Muscle layer of colon (tissue), 2 donors: ENCODE data around the gene CHSY1.

Experiments used
- H3K27ac ChIP-seq: one replicate; pipeline ENCODE4 v1.7.0; 2013; ENCODE audit warnings: low read depth, mild to moderate bottlenecking, low read length, moderate library complexity
- H3K27me3 ChIP-seq, 2 donors: one replicate each; pipeline ENCODE4 v1.7.0; 2013; ENCODE audit warnings: low read length in 2 of 2, mild to moderate bottlenecking in 2 of 2; ENCODE audit not compliant: insufficient read depth in 2 of 2, control insufficient read depth in 1 of 2
- H3K36me3 ChIP-seq: one replicate; pipeline ENCODE4 v1.7.0; 2013; ENCODE audit warnings: mild to moderate bottlenecking, low read length; ENCODE audit not compliant: insufficient read depth
- H3K4me1 ChIP-seq: one replicate; pipeline ENCODE4 v1.7.0; 2013; ENCODE audit warnings: mild to moderate bottlenecking, low read length; ENCODE audit not compliant: insufficient read depth
- H3K4me3 ChIP-seq, 2 donors: one replicate each; pipeline ENCODE4 v1.7.0; 2013; ENCODE audit warnings: low read length in 2 of 2, low read depth in 1 of 2, mild to moderate bottlenecking in 1 of 2, moderate library complexity in 1 of 2
- H3K9ac ChIP-seq: one replicate; pipeline ENCODE4 v1.7.0; 2013; ENCODE audit warnings: low read length
- H3K9me3 ChIP-seq: one replicate; pipeline ENCODE4 v1.7.0; 2013; ENCODE audit warnings: mild to moderate bottlenecking, low read length
- donor health status: abdominal sarcoma.
- donor health status: Adenocarcinoma of cecum.

Gene CHSY1

DNA sequence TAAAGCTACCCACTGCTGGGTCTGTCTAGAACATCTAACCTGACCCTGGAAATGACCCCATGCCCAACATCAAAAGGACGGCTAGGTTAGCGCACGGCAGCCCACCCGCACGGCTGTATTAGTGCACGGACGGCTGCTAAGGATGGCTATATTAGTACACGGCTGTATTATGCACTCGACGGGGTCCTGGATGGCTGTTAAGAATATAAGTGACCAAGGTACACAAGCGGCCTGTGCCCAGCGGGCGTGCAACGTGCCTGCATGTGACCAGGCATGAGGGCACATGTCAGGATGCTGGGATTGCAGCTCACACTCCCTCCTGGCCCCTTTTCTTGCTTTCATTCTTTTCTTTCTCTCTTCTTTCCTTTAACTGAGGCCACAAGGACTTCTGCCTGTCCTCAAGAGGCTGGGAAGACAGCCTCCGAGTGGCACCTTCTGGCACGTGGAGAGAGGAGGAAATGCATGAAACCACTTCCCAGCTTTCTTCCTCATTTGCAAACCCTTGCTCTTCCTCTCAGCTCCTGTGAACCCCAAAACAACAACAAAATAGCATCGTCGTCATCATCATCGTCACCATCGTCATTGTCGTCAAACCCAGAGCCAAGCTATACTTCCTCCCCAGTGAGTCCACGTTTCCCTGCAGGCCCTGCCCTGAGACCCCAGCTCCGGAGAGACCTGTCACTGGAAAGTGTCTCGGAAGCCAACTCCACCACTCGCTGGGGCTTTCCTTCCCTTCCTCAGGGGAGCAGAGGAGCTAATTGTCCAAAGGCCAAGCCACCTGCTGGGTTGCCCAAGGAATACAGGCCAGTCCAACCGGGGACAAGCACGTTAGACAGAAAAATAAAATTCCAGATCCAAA, 101.8 kb downstream of the CHSY1 start:
- Histone ChIP-seq H3K4me3 (no peak overlapping the region), H3K4me1 (no peaks in the 10 kb centered on the region), H3K9ac (no peak overlapping the region), H3K36me3 (no peaks in the 10 kb centered on the region), H3K27ac (no peak overlapping the region), H3K27me3 (no peaks in the 10 kb centered on the region), H3K9me3 (no peaks in the 10 kb centered on the region)

- Histone ChIP-seq H3K4me1 (no peaks in the 10 kb centered on the region), H3K27ac (no peak overlapping the region), H3K9me3 (no peaks in the 10 kb centered on the region)
Observed at GRCh38 chr15:101148881-101149664, 102.8 kb downstream of the CHSY1 start.

DNA sequence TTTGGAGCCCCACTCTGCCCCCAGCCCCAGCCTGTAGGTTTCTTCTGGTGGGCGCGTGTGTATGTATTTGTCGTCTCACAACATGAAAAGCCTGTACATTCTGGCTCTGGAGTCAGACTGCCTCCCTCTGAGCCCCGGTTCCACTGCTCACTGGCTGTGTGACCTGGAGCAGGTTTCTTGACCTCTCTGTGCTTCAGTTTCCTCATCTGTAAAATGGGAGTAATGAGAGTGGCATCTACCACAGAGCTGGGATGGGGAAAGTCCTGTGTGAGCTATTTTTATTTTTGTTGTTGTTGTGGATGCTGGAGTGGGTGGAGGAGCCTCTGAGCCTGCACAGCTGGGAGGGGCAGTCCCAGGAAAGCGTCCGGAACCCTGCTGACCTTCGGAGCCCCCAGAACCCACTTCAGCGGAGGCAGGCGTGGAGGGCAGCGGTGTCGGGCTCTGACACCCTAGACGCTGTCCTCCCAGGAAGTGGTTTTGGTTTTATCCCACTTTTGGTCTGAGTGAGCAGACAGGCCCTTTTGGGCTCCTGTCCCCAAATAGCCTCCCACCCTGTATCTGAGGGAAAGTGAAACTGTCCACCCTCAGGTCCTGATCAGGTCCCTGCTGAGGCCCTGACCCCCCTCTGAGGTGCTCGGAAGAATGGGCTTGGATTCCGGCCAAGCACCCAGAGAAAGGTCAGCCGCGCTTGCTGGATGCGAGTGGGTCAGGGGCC, 103.5 kb downstream of the CHSY1 start:
- H3K9ac ChIP-seq, result no peak overlapping the region
- H3K36me3 ChIP-seq, result no peaks in the 10 kb centered on the region
- H3K4me3 ChIP-seq, result no peak overlapping the region
- H3K27me3 ChIP-seq, result no peaks in the 10 kb centered on the region
- no peak overlapping the region for H3K27ac ChIP-seq
- H3K4me1 ChIP-seq, result no peaks in the 10 kb centered on the region
- H3K9me3 ChIP-seq, result no peaks in the 10 kb centered on the region

More at GRCh38 chr15:101148881-101149664, 102.8 kb downstream of the CHSY1 start:
- H3K36me3 ChIP-seq, result no peaks in the 10 kb centered on the region
- H3K9ac ChIP-seq, result no peak overlapping the region
- H3K4me3 ChIP-seq, result no peak overlapping the region
- H3K27me3 ChIP-seq, result no peaks in the 10 kb centered on the region

DNA sequence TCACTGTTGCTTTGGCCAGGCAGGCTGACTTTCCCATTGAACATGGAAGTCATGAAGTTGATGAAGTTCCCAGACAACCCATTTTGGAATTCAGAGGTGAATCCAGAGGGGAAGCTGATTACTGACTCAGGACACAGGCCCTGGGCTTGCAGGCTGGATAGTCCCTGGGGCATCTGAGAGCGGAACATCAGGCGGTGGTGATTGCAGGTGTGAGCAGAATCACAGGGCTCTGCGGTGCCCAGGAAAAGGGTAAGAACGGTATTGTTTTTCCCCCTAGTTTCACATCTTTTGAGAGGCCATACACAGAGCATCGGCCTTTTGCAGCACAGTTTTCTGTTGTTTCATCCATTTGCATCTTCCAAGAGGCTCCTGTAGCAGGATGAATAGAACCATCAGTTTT, 104.7 kb downstream of the CHSY1 start:
- Histone ChIP-seq H3K4me1 (no peaks in the 10 kb centered on the region), H3K9ac (no peak overlapping the region), H3K27me3 (no peaks in the 10 kb centered on the region), H3K4me3 (no peak overlapping the region), H3K27ac (no peak overlapping the region), H3K36me3 (no peaks in the 10 kb centered on the region), H3K9me3 (no peaks in the 10 kb centered on the region)

GRCh38 chr15:101146118-101146702, 105.6 kb downstream of the CHSY1 start:
- no peaks in the 10 kb centered on the region for H3K36me3 ChIP-seq
- H3K27ac ChIP-seq, result no peak overlapping the region
- no peak overlapping the region for H3K9ac ChIP-seq
- H3K9me3 ChIP-seq, result no peaks in the 10 kb centered on the region
- no peak overlapping the region for H3K4me3 ChIP-seq
- H3K27me3 ChIP-seq, result no peaks in the 10 kb centered on the region
- H3K4me1 ChIP-seq, result no peaks in the 10 kb centered on the region

DNA sequence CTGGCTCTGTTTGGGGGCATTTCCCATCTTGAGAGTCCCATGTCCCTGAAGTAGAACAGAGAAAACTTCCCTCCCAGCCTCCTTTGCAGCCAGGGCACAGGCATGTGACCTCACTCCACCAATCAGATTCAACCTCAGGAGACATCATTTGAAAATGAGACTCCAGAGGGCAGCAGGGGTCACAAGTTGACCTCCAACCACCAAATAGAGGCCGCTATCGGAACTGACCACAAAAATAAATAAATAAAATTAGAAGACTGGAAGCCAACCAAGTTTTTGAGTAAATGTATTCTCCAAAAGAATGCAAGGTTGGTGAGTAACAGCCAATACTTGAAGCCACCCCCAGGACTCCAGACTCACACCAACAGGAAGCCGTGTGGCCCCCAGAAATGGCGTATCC, 106.5 kb downstream of the CHSY1 start:
- H3K4me3 ChIP-seq, result no peak overlapping the region
- H3K27ac ChIP-seq, result no peak overlapping the region
- no peaks in the 10 kb centered on the region for H3K27me3 ChIP-seq
- no peaks in the 10 kb centered on the region for H3K4me1 ChIP-seq
- no peaks in the 10 kb centered on the region for H3K9me3 ChIP-seq
- H3K36me3 ChIP-seq, result no peaks in the 10 kb centered on the region
- no peak overlapping the region for H3K9ac ChIP-seq

- no peaks in the 10 kb centered on the region for H3K27me3 ChIP-seq
- no peaks in the 10 kb centered on the region for H3K4me1 ChIP-seq
- H3K9ac ChIP-seq, result no peak overlapping the region
- H3K4me3 ChIP-seq, result no peak overlapping the region
- H3K9me3 ChIP-seq, result no peaks in the 10 kb centered on the region
- H3K27ac ChIP-seq, result no peak overlapping the region
- H3K36me3 ChIP-seq, result no peaks in the 10 kb centered on the region
Observed at GRCh38 chr15:101143321-101143720, 108.5 kb downstream of the CHSY1 start.

- H3K36me3 ChIP-seq, result no peaks in the 10 kb centered on the region
- H3K4me3 ChIP-seq, result no peak overlapping the region
- H3K9ac ChIP-seq, result no peak overlapping the region
- H3K9me3 ChIP-seq, result no peaks in the 10 kb centered on the region
- no peaks in the 10 kb centered on the region for H3K4me1 ChIP-seq
- no peaks in the 10 kb centered on the region for H3K27me3 ChIP-seq
- no peak overlapping the region for H3K27ac ChIP-seq
Observed at GRCh38 chr15:101142711-101143110, 109.1 kb downstream of the CHSY1 start.

- no peak overlapping the region for H3K9ac ChIP-seq
- H3K27ac ChIP-seq, result no peak overlapping the region
- no peaks in the 10 kb centered on the region for H3K9me3 ChIP-seq
- H3K4me1 ChIP-seq, result no peaks in the 10 kb centered on the region
- H3K36me3 ChIP-seq, result no peaks in the 10 kb centered on the region
- no peaks in the 10 kb centered on the region for H3K27me3 ChIP-seq
- no peak overlapping the region for H3K4me3 ChIP-seq
Observed at GRCh38 chr15:101141926-101142527, 109.8 kb downstream of the CHSY1 start.

- Histone ChIP-seq H3K4me1 (no peaks in the 10 kb centered on the region), H3K4me3 (no peak overlapping the region), H3K9me3 (no peaks in the 10 kb centered on the region), H3K36me3 (no peaks in the 10 kb centered on the region), H3K27me3 (no peaks in the 10 kb centered on the region), H3K27ac (no peak overlapping the region), H3K9ac (no peak overlapping the region)
Observed at GRCh38 chr15:101140697-101141065, 111.2 kb downstream of the CHSY1 start.
